ENCODE results near the gene HNRNPDL. TPM values are rescaled to one million over a fixed set of nuclear protein-coding genes. Genes with fewer than 3 reads are reported as not detected.
A peak's percentile ranks its signal among the peaks of the same experiment; 100 is the strongest.
"Not testable (repeated sequence)": the region's sequence is repeated elsewhere in the genome, so short reads cannot be mapped to it uniquely, and the experiment has no call there.

HNRNPDL gene
- total RNA-seq, 1 experiment from 2014 or later, result 472 TPM

DNA sequence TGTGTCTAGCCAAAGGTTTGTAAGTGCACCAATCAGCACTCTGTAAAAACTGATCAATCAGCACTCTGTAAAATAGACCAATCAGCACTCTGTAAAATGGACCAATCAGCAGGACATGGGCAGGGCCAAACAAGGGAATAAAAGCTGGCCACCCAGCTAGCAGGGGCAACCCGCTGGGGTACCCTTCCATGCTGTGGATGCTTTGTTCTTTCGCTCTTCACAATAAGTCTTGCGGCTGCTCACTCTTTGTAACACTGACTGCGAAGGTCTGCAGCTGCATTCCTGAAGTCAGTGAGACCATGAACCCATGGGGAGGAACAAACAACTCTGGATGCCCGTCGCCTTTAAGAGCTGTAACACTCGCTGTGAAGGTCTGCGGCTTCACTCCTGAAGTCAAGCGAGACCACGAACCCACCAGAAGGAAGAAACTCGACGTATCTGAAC is 14.3 kb downstream of the HNRNPDL start:
- H3K4me3 Mint-ChIP-seq, result no peak overlapping the region; a peak in 1 of 5 replicates

DNA sequence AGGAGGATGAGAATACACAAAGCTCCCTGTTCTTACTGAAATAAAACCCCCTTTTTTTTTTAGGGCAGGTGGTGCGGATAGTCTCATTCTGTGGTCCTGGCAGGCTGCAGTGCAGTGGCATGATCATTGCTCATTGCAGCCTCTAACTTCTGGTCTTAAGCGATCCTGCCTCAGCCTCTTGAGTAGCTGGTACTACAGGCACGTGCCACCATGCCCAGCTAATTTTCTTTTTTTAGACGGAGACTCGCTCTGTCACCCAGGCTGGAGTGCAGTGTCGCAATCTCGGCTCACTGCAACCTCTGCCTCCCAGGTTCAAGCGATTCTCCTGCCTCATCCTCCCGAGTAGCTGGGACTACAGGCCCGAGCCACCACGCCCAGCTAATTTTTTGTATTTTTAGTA is 15.2 kb downstream of the HNRNPDL start:
- not testable (repeated sequence) for H3K56ac ChIP-seq (ENCODE audit: insufficient read length, low read depth, low read length); H2BK5ac ChIP-seq (ENCODE audit: insufficient read length, low read length); H2BK120ac ChIP-seq (ENCODE audit: low read depth, low read length, poor library complexity, severe bottlenecking); H4K5ac ChIP-seq (ENCODE audit: insufficient read length, low read depth, low read length); H3K23ac ChIP-seq (ENCODE audit: insufficient read length, low read depth, low read length); H2AK5ac ChIP-seq (ENCODE audit: insufficient read length, low read length); H3K4me1 ChIP-seq (ENCODE audit: insufficient read depth, low read length); H2BK20ac ChIP-seq (ENCODE audit: low read depth, low read length, poor library complexity, severe bottlenecking); H4K20me1 ChIP-seq (ENCODE audit: control insufficient read depth, insufficient read depth, insufficient read length); H3K4me3 Mint-ChIP-seq; H3T11ph ChIP-seq (ENCODE audit: low read length); H3K27me3 ChIP-seq (ENCODE audit: insufficient read depth, low read length); H3K23me2 ChIP-seq (ENCODE audit: insufficient read length, low read depth, low read length, poor library complexity, severe bottlenecking); H3K14ac ChIP-seq (ENCODE audit: insufficient read depth, low read length); H2AFZ ChIP-seq (ENCODE audit: low read length); H3K27ac ChIP-seq (ENCODE audit: insufficient read length, low read depth, low read length); H3K27ac Mint-ChIP-seq; H3K79me2 ChIP-seq (ENCODE audit: insufficient read depth, low read length); H2BK15ac ChIP-seq (ENCODE audit: low read depth, low read length); H3K18ac ChIP-seq (ENCODE audit: insufficient read length, low read depth, low read length); H3K79me1 ChIP-seq (ENCODE audit: insufficient read depth, low read depth, low read length, poor library complexity, severe bottlenecking); H3K9ac ChIP-seq (ENCODE audit: extremely low read depth, insufficient read length, low read length); H3K36me3 Mint-ChIP-seq (ENCODE audit: insufficient read depth in 1 of 3, low read depth in 3 of 3); H3K9me3 ChIP-seq (ENCODE audit: control insufficient read depth, low read depth, low read length); H3K4me2 ChIP-seq (ENCODE audit: insufficient read depth, insufficient read length, low read length); H4K91ac ChIP-seq (ENCODE audit: insufficient read length, low read depth, low read length); H3K4ac ChIP-seq (ENCODE audit: low read depth, low read length); H4K8ac ChIP-seq (replicated peaks; ENCODE audit: insufficient read length, low read depth, low read length); H2BK12ac ChIP-seq (ENCODE audit: insufficient read length, low read depth, low read length); DNase-seq; H3K27me3 Mint-ChIP-seq (ENCODE audit: low read depth)
- WGBS (ENCODE audit: extremely low coverage, insufficient read length, low lambda C conversion rate), result no CpG with 5 or more reads among the region's 11 CpGs
- Mint-ChIP-seq H3K4me1 (peaks cover 8 to 12% of the 10 kb centered on the region in 2 experiments), H3K9me3 (peaks cover 6 to 13% of the 10 kb centered on the region in 2 experiments; a peak in 4 of 5 replicates)

More for the DNA sequence above, 14.3 kb downstream of the HNRNPDL start:
- Histone ChIP-seq H3K4ac (ENCODE audit: low read depth, low read length) (no peak overlapping the region), H3K18ac (ENCODE audit: insufficient read length, low read depth, low read length) (no peak overlapping the region), H2BK120ac (ENCODE audit: low read depth, low read length, poor library complexity, severe bottlenecking) (no peak overlapping the region), H2BK20ac (ENCODE audit: low read depth, low read length, poor library complexity, severe bottlenecking) (no peak overlapping the region), H3K27me3 (ENCODE audit: insufficient read depth, low read length) (no peaks in the 10 kb centered on the region), H3K79me2 (ENCODE audit: insufficient read depth, low read length) (no peaks in the 10 kb centered on the region), H3K14ac (ENCODE audit: insufficient read depth, low read length) (no peak overlapping the region), H3T11ph (ENCODE audit: low read length) (no peak overlapping the region), H3K4me1 (ENCODE audit: insufficient read depth, low read length) (no peaks in the 10 kb centered on the region), H2AK5ac (ENCODE audit: insufficient read length, low read length) (no peak overlapping the region), H3K4me2 (ENCODE audit: insufficient read depth, insufficient read length, low read length) (no peak overlapping the region), H2BK5ac (ENCODE audit: insufficient read length, low read length) (no peak overlapping the region), H4K5ac (ENCODE audit: insufficient read length, low read depth, low read length) (no peak overlapping the region), H2AFZ (ENCODE audit: low read length) (no peak overlapping the region), H3K79me1 (ENCODE audit: insufficient read depth, low read depth, low read length, poor library complexity, severe bottlenecking) (no peaks in the 10 kb centered on the region), H3K27ac (ENCODE audit: insufficient read length, low read depth, low read length) (no peak overlapping the region), H4K20me1 (ENCODE audit: control insufficient read depth, insufficient read depth, insufficient read length) (no peaks in the 10 kb centered on the region), H3K56ac (ENCODE audit: insufficient read length, low read depth, low read length) (no peak overlapping the region), H4K8ac (replicated peaks; ENCODE audit: insufficient read length, low read depth, low read length) (no peak overlapping the region), H2BK15ac (ENCODE audit: low read depth, low read length) (no peak overlapping the region), H3K9ac (ENCODE audit: extremely low read depth, insufficient read length, low read length) (no peak overlapping the region), H4K91ac (ENCODE audit: insufficient read length, low read depth, low read length) (no peak overlapping the region), H2BK12ac (ENCODE audit: insufficient read length, low read depth, low read length) (no peak overlapping the region), H3K9me3 (ENCODE audit: control insufficient read depth, low read depth, low read length) (no peaks in the 10 kb centered on the region), H3K23me2 (ENCODE audit: insufficient read length, low read depth, low read length, poor library complexity, severe bottlenecking) (no peaks in the 10 kb centered on the region), H3K23ac (ENCODE audit: insufficient read length, low read depth, low read length) (no peak overlapping the region)
- DNase-seq, result no peak
- Mint-ChIP-seq H3K4me1 (peaks cover 8 to 12% of the 10 kb centered on the region in 2 experiments), H3K27ac (peak overlapping the region; percentile 41 to 88 (median 85); a peak in 5 of 7 replicates), H3K9me3 (peaks cover 6 to 13% of the 10 kb centered on the region in 2 experiments; a peak in 4 of 5 replicates), H3K36me3 (ENCODE audit: insufficient read depth in 1 of 3, low read depth in 3 of 3) (peaks cover 2 to 6% (median 5%) of the 10 kb centered on the region in 3 experiments; a peak in 3 of 7 replicates), H3K27me3 (ENCODE audit: low read depth) (peaks cover 7% of the 10 kb centered on the region; the same call in 1 of the 2 replicates)
- no CpG with 5 or more reads among the region's 12 CpGs for WGBS (ENCODE audit: extremely low coverage, insufficient read length, low lambda C conversion rate)
- TF ChIP-seq, protein P1, sequence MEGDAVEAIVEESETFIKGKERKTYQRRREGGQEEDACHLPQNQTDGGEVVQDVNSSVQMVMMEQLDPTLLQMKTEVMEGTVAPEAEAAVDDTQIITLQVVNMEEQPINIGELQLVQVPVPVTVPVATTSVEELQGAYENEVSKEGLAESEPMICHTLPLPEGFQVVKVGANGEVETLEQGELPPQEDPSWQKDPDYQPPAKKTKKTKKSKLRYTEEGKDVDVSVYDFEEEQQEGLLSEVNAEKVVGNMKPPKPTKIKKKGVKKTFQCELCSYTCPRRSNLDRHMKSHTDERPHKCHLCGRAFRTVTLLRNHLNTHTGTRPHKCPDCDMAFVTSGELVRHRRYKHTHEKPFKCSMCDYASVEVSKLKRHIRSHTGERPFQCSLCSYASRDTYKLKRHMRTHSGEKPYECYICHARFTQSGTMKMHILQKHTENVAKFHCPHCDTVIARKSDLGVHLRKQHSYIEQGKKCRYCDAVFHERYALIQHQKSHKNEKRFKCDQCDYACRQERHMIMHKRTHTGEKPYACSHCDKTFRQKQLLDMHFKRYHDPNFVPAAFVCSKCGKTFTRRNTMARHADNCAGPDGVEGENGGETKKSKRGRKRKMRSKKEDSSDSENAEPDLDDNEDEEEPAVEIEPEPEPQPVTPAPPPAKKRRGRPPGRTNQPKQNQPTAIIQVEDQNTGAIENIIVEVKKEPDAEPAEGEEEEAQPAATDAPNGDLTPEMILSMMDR (conservative IDR thresholded peaks at IDR 0.05), result no peak
